ENCODE data around the gene GNAI3.
A peak's percentile ranks its signal among the peaks of the same experiment; 100 is the strongest.

The GNAI3 gene

DNA sequence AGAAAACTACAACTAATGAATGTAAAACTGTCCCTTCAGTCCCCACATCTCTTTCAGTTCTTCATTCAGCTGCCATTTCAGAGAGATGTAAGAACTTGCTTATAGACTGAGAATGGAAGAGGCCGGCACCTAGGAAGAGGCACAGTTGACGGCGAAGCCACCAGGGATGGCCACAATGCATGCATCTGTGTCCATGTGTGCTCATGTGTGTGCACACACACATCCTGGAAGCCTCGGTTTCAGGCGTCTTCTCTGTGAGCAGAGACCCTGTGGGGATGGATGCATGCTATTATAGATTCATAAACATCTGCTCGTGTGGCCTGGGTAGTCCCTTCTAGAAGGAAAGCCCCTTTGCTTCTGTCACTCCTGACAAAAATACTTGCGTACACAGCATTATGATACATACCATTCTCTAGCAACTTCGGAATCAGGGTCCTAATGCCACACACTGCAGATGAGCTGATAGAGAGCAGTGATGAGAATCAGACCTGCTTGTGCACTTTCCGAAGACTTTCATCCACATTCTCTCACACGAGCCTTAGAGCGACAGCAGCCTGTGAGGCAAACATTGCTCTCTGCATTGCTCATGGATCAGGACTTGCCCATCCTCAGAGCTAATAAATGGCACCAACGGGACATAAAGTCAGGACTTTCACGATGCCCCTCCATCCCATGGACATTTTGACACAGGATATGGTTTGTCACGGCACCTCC lies 21.2 kb upstream of the GNAI3 start:
- DNase-seq: no peak

GRCh38 chr1:109527846-109528695 lies 20.3 kb upstream of the GNAI3 start:
- no peak for DNase-seq

- no peak for DNase-seq
Observed at GRCh38 chr1:109528712-109529111, 19.7 kb upstream of the GNAI3 start.

DNA sequence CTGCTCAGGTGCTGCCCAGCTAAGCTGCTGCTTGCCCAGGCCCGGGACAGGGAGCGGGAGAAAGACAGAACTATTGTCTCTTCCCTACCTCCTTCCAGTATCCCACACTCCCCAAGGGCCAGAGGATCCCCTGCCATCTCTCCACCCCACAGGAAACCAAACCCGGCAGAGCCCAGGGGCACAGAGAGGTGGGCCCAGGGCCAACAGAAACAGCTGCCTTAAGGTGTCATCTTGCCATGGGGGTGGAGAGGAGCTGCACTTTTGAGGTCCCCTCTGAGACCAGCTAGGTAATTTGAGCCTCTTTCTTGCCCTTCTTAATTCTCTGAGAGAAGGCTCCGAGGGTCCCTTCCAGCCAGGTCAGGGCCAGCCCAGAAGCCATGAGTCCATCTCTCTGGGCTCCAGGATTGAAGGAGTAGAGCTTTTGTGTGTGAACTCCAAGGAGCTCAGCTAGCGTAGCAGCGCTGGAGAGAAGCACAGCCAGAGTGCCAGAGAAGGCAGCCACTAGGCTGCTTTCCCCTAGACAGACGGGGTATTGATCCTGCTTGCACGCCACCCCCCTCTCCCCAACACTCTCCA lies 18.4 kb upstream of the GNAI3 start:
- peak; percentile 61 for DNase-seq

DNA sequence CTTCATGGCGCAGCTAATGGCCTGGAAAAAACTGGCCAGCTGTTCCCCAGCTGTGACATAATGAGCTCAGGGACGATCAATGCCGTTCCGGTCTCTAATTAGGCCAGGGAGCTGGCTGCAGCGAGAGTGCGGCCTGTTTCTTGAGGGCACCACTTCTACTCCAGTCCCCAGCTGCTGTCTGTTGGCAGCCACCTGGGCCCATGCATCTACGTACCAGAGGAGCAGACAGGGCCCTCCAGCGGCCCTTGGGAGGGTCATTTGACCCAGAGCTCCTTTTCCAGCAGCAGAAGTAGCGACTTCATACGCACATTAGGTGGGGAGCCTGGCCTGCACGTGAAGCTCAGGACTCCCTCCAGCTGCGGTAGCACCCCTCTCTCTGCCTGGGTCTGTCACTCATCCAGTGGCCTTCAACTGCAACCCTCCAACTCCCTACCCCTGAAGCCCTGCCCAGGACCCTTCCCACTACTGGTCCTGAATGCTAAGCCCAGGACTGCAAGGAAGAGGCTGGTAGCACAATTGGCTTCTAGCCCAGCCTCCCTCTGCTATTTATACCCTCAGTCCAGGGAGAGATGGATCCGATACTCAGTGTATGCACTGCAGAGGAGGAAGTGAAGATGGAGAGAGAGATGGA lies 17.8 kb upstream of the GNAI3 start:
- DNase-seq: peak; percentile 77

- DNase-seq: no peak
Observed at GRCh38 chr1:109531380-109531779, 17.0 kb upstream of the GNAI3 start.

DNA sequence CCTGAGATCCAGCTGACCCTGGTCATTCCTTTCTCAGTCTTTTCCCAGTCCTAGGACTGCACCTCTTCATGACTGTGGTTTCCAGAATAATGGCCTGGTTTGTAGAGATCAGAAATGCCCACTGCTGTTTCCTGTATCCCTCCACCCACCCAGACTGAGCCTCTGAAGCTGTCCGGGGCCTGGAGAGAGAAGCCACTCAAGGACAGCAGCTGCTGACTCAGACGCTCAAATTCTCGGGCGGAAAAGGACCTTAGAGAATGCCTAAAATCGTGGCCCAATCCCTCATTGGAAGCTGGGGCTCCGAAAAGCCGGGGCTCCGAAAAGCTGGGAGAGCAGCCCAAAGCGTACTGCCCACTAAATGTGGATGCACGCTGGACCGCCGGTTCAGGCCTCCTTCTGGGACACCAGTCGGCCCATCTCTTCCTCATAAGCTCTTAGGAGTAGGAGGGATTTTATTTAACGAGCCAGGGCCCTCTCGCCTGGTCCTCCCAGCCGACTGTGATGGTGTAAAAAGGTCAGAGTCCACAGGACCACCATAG lies 16.5 kb upstream of the GNAI3 start:
- DNase-seq: no peak

- DNase-seq: peak; percentile 85
Observed at GRCh38 chr1:109532365-109533136, 15.9 kb upstream of the GNAI3 start.

DNA sequence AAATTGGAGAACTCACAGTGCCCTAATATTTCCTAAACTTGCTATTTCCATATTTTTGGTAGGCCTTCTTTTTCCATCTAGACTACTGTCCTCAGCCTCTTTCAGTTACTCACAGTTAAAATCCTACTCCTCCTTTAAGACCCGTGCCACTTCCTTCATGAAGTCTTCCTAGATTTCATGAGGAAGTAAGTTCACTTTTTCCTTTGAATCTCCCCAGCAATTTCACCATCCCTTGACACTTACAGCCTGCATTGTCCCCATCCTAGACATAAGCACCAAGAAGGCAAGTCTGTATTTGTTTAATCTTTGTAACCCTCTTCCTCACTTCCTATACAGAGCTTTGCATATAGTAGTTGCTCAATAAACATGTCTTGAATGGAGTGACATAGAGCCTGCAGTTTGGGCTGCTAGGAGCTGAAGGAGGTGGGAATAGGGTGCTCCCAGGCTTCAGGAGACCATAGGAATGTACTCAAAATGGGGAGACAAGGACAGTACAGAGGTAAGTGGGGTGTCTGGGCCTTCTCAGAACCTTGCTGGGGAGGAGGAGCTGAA lies 14.0 kb upstream of the GNAI3 start:
- DNase-seq: no peak

DNA sequence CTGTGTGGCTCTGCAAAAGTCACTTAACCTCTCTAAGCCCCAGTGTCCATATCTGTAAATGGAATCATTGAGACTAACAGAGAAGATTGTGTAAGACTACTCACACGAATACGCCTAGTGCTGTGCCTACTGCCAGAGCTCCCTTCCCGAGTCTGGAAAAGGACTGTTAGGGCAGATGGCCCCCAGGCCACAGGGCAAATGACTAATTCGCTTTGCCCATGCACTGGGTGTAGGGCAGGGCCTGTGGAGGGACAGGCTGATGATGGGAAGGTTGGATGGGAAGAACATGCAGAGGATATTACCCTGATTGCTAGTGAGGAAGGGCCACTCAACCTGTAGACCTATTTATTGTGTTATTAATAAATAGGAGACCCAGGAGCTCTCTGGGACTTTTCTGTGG lies 12.9 kb upstream of the GNAI3 start:
- DNase-seq: no peak

GRCh38 chr1:109535971-109536491 lies 12.4 kb upstream of the GNAI3 start:
- no peak for DNase-seq

DNA sequence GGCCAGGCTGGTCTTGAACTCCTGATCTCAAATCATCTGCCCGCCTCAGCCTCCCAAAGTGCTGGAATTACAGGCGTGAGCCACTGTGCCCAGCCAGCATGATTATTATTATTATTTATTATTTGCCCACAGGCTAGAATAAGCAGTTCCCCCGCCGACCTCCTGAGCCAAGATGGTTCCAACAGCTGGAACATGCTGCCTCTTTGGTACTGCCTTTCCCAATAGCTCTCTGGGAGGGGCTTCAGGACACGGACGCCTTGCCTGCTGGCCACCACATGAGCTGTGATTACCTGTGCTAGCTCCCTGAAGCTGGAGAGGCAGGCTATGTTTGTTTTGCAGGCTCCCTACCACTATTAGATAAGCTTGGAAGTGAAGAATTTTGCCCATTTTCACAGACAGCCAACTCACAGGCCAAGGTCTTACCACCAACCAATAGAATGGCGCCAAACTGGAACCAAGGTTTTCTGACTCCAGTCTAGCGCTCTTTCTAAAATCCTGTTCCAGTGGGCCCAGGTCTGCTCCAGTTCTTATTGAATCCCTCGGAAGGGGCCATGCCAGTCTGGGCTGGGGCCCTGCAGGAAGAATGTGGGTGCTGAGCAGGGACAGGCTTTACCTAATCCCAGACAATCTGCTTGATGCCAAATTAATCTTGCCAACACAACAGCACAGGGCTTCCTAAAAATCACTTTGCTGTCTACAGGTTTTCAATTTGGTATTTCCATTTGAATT lies 10.8 kb upstream of the GNAI3 start:
- DNase-seq: no peak

GRCh38 chr1:109538827-109539555 lies 9.4 kb upstream of the GNAI3 start:
- no peak for DNase-seq

- DNase-seq: no peak
Observed at GRCh38 chr1:109539676-109540075, 8.7 kb upstream of the GNAI3 start, which contains the start of gene GPR61. Gene GPR61, plus strand, starts transcription at chr1:109539872. Its CDS starts 3,151 bp downstream, at chr1:109543023.

DNA sequence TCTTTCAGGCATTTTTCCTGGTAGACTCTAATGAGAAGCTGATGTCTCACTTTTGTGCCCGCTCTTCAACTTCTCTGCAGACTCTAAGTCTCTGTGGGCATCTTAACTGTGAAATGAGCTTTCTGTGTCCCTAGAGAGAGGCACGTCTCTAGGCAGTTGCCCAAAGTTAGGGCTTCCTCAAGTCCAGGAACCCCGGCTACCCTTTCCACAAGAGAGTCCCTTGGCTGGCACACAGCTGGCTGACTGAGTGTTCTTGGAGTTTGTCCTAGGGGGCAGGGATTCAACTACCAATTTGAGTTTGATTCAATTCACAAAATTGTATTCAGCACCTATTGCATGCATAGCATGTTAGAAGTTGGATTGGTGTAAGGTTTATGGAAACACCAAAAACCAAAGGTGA lies 7.3 kb upstream of the GNAI3 start:
- no peak for DNase-seq

DNA sequence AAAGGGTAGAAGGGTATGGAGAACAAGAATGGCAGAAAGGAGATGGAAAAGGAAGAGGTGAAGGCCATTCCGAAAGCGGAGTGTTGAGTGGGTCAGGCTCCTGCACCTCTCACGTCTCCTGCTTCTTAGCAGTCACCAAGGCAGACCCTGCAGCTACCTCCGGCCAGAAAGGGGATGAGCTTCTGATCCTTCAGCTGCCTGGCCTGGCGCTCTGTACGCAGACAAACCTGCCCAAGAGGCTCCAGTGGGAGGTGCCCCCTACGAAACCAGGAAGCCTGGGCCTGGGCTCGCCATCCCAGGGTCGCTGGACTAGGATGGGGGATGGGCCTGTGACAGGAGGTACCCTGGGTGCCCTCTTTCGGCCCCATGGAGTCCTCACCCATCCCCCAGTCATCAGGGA lies 5.8 kb upstream of the GNAI3 start:
- DNase-seq: no peak

- peak; percentile 21 for DNase-seq
Observed at GRCh38 chr1:109543283-109543987, 5.0 kb upstream of the GNAI3 start.

GRCh38 chr1:109543988-109544735 lies 4.3 kb upstream of the GNAI3 start:
- DNase-seq: peak; percentile 34
